H7 (cell line): ENCODE results near the gene ABT1. TPM values are rescaled to one million over a fixed set of nuclear protein-coding genes. Genes with fewer than 3 reads are reported as not detected.
A peak's percentile ranks its signal among the peaks of the same experiment; 100 is the strongest.

Experiments
- DNase-seq: peaks from one replicate; pipeline ENCODE4 v3.0.0; 2012
- H3K27me3 ChIP-seq: 2 replicates; pipeline ENCODE4 v1.6.0; 2011; ENCODE audit warnings: mild to moderate bottlenecking, low read length; ENCODE audit not compliant: control insufficient read depth, insufficient read depth
- H3K36me3 ChIP-seq: replicated peaks from 2 replicates; pipeline ENCODE4 v1.5.1; 2011; ENCODE audit warnings: low read length; ENCODE audit not compliant: control insufficient read depth, insufficient read depth
- H3K4me3 ChIP-seq: 2 replicates; pipeline ENCODE4 v1.5.1; 2011; ENCODE audit warnings: low read depth, mild to moderate bottlenecking, control low read depth, low read length, moderate library complexity; ENCODE audit not compliant: insufficient read depth
- total RNA-seq: library from RNA; depleted of rRNA; stranded (reverse); fragments of >200 nt; shearing (Covaris generic); gene quantifications from 2 replicates; pipeline ENCODE4 v1.2.3, GENCODE V29; 2014

The ABT1 gene
- total RNA-seq, 1 experiment from 2014 or later: 30.6 TPM

DNA sequence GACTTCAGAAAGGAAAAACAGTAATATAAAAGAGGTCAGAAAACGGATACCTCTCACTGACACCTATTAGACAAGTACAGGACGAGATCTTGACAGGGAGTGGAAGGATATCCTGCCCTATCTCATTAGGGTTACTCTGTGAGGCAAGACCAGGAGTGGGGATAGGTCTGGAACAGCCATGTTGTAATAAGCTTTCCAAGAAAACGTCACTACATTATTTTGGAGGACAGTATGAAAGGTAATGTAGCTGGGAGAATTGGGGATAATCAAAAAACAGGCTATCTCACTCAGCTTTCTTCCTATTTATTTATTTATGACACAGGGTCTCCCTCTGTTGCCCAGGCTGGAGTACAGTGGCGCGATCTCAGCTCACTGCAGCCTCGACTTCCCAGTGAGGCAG lies 33.3 kb upstream of the ABT1 start:
- no peaks in the 10 kb centered on the region for H3K27me3 ChIP-seq
- no peak for DNase-seq
- H3K4me3 ChIP-seq: no peak overlapping the region
- H3K36me3 ChIP-seq: no peaks in the 10 kb centered on the region

GRCh38 chr6:26568601-26569432 lies 27.9 kb upstream of the ABT1 start:
- no peaks in the 10 kb centered on the region for H3K36me3 ChIP-seq
- peak; percentile 80 for DNase-seq
- peak overlapping the region; percentile 52 for H3K4me3 ChIP-seq
- H3K27me3 ChIP-seq: no peaks in the 10 kb centered on the region

DNA sequence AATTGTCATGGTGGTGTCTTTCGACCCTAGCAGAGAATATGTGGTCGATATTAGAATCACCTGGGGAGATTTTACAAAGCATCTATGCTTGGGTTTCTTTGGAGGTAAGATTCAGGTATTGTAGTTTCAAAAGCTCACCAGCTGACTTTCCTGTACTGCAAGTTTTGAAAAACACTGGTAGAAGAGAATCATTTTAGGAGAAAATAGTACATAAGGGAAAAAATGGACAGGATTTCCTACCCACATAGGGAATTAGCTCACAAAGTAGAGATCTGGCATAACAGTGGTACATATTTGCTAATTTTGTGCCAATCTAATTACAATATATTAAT lies 27.4 kb upstream of the ABT1 start:
- Histone ChIP-seq H3K4me3 (peak overlapping the region; percentile 52), H3K36me3 (no peaks in the 10 kb centered on the region), H3K27me3 (no peaks in the 10 kb centered on the region)
- DNase-seq: no peak

DNA sequence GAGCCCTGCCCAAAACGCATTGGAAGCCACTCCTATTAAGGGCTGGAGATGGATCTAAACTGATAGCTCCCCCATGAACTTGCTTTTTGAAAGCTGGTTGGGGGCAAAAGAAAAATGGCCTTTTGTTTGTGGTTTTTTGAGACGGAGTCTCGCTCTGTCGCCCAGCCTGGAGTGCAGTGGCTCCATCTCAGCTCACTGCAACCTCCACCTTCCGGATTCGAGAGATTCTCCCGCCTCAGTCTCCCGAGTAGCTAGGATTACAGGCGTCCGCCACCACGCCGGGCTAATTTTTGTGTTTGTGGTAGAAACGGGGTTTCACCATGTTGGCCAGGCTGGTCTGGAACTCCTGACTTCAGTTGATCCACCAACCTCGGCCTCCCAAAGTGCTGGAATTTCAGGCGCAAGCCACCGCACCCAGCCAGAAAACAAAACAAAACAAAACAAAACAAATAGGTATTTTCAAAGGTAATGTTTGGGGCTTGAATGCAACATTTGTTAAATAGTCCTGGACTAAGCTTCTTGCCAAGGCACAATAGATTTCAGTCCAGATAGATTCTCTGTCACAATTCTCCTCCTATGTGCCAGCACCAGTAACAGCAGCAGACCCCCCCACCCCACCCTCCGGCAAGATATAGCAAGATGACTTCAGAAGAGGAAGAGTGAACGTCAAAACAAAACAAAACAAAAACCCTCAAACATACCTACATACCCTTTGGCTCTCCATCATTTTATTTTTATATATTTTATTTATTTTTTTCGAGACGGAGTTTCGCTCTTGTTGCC lies 26.5 kb upstream of the ABT1 start:
- no peak overlapping the region for H3K4me3 ChIP-seq
- no peaks in the 10 kb centered on the region for H3K36me3 ChIP-seq
- no peaks in the 10 kb centered on the region for H3K27me3 ChIP-seq
- DNase-seq: no peak

- peak overlapping the region; percentile 88 for H3K4me3 ChIP-seq
- H3K27me3 ChIP-seq: no peaks in the 10 kb centered on the region
- peak; percentile 61 for DNase-seq
- H3K36me3 ChIP-seq: no peaks in the 10 kb centered on the region
These were observed 25.0 kb upstream of the ABT1 start for GRCh38 chr6:26571592-26572296.

- Histone ChIP-seq H3K36me3 (no peaks in the 10 kb centered on the region), H3K27me3 (no peaks in the 10 kb centered on the region), H3K4me3 (peak overlapping the region; percentile 4; the same call in 1 of the 2 replicates)
- DNase-seq: no peak
These were observed 21.2 kb upstream of the ABT1 start for GRCh38 chr6:26575494-26575939.

- H3K27me3 ChIP-seq: no peaks in the 10 kb centered on the region; the same call in 1 of the 2 replicates
- H3K4me3 ChIP-seq: peak overlapping the region; percentile 61
- no peaks in the 10 kb centered on the region for H3K36me3 ChIP-seq
- no peak for DNase-seq
These were observed 20.3 kb upstream of the ABT1 start for GRCh38 chr6:26576407-26576843.

GRCh38 chr6:26576929-26577719 lies 19.6 kb upstream of the ABT1 start:
- DNase-seq: no peak
- H3K36me3 ChIP-seq: no peaks in the 10 kb centered on the region
- H3K4me3 ChIP-seq: peak overlapping the region; percentile 61
- H3K27me3 ChIP-seq: no peaks in the 10 kb centered on the region; the same call in 1 of the 2 replicates

- Histone ChIP-seq H3K27me3 (no peaks in the 10 kb centered on the region; the same call in 1 of the 2 replicates), H3K4me3 (peak overlapping the region; percentile 61), H3K36me3 (no peaks in the 10 kb centered on the region)
- no peak for DNase-seq
These were observed 19.1 kb upstream of the ABT1 start for GRCh38 chr6:26577720-26578072.

DNA sequence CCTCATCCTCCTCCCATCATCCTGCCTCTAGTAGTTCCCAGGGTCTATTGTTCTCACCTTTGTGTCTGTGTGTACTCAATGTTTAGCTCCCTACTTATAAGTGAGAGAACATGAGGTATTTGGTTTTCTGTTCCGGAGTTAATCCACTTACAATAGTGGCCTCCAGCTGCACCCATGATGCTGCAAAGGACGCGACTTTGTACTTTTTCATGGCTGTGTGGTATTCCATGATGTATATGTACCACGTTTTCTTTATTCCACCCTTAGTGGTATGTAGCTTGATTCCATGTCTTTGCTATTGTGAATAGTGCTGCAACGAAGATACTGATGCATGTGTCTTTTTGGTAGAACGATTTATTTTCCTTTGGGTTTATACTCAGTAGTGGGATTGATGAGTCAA lies 18.5 kb upstream of the ABT1 start:
- no peak for DNase-seq
- Histone ChIP-seq H3K27me3 (no peaks in the 10 kb centered on the region; the same call in 1 of the 2 replicates), H3K4me3 (no peak overlapping the region), H3K36me3 (no peaks in the 10 kb centered on the region)

- no peaks in the 10 kb centered on the region; the same call in 1 of the 2 replicates for H3K27me3 ChIP-seq
These were observed 18.0 kb upstream of the ABT1 start for GRCh38 chr6:26578741-26579140.

DNA sequence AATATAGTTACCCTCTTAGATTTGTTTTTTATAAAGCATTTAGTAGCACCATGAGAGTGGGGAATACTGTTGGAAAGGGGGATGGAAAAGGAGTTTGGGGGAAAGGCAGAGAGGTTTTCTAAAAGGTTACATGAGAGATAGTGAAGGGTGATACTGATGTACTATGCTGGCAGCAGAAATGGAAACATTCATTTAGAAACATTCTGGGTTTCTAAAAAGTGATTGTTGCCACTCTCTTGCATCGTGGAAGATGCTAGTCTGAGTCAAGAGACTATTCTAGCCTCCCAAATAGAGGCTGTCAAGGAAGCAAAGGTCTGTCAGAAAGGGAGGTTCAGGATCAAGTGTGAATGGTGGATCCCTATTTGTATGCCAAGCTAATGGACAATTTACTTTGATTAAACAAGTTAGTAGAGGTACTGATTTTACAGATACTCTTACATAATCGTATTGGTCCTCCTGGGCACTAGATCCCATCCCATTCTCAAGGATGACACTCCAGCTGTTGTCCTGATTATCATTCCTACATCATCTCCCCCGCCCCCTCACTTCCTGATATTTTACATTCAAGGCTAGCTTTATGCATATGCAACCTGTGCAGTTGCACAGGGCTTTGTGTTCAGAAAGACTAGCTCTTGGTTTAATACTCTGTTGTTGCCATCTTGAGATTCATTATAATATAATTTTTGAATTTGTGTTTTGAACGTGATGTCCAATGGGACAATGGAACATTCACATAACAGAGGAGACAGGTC lies 15.4 kb upstream of the ABT1 start:
- DNase-seq: no peak
- H3K4me3 ChIP-seq: no peak overlapping the region
- H3K27me3 ChIP-seq: no peaks in the 10 kb centered on the region; the same call in 1 of the 2 replicates
- no peaks in the 10 kb centered on the region for H3K36me3 ChIP-seq

More at GRCh38 chr6:26578741-26579140, 18.0 kb upstream of the ABT1 start:
- no peak for DNase-seq
- H3K4me3 ChIP-seq: no peak overlapping the region
- no peaks in the 10 kb centered on the region for H3K36me3 ChIP-seq

- Histone ChIP-seq H3K4me3 (no peak overlapping the region), H3K27me3 (peaks cover 1% of the 10 kb centered on the region; the same call in 1 of the 2 replicates), H3K36me3 (no peaks in the 10 kb centered on the region)
- no peak for DNase-seq
These were observed 7.8 kb upstream of the ABT1 start for GRCh38 chr6:26588965-26589364.
